MG63 (cell line): ENCODE data around the gene HLA-E. TPM values are rescaled to one million over a fixed set of nuclear protein-coding genes. Genes with fewer than 3 reads are reported as not detected.
"Not testable (repeated sequence)": the region's sequence is repeated elsewhere in the genome, so short reads cannot be mapped to it uniquely, and the experiment has no call there.

Source experiments
- DNase-seq: peaks from one replicate; pipeline ENCODE4 v3.0.0-alpha.2; 2020
- H3K27me3 ChIP-seq: fragments of 250-450 bp; sonication (Bioruptor Pico); 2 replicates; pipeline ENCODE4 v1.5.1; 2020; ENCODE audit warnings: mild to moderate bottlenecking, moderate library complexity
- H3K36me3 ChIP-seq: fragments of 250-450 bp; sonication (Bioruptor Pico); 2 replicates; pipeline ENCODE4 v1.5.1; 2020; ENCODE audit warnings: mild to moderate bottlenecking, moderate library complexity
- H3K4me3 ChIP-seq: fragments of 250-450 bp; sonication (Bioruptor Pico); 2 replicates; pipeline ENCODE4 v1.5.1; 2020; ENCODE audit warnings: mild to moderate bottlenecking, moderate library complexity
- H3K9me3 ChIP-seq: fragments of 250-450 bp; sonication (Bioruptor Pico); 2 replicates; pipeline ENCODE4 v1.5.1; 2020; ENCODE audit warnings: mild to moderate bottlenecking, moderate library complexity
- total RNA-seq: library from RNA; depleted of rRNA; stranded (reverse); fragments of >200 nt; shearing (Covaris generic); gene quantifications from 2 replicates; pipeline ENCODE4 v1.2.3, GENCODE V29; 2014; ENCODE audit warnings: low replicate concordance

HLA-E gene
- total RNA-seq, 1 experiment from 2014 or later = 28.9 TPM

GRCh38 chr6:30515106-30515505, 25.8 kb downstream of the HLA-E start:
- no peaks in the 10 kb centered on the region for H3K27me3 ChIP-seq
- H3K36me3 ChIP-seq = no peaks in the 10 kb centered on the region
- H3K4me3 ChIP-seq = no peak overlapping the region
- DNase-seq = no peak
- H3K9me3 ChIP-seq = no peaks in the 10 kb centered on the region

DNA sequence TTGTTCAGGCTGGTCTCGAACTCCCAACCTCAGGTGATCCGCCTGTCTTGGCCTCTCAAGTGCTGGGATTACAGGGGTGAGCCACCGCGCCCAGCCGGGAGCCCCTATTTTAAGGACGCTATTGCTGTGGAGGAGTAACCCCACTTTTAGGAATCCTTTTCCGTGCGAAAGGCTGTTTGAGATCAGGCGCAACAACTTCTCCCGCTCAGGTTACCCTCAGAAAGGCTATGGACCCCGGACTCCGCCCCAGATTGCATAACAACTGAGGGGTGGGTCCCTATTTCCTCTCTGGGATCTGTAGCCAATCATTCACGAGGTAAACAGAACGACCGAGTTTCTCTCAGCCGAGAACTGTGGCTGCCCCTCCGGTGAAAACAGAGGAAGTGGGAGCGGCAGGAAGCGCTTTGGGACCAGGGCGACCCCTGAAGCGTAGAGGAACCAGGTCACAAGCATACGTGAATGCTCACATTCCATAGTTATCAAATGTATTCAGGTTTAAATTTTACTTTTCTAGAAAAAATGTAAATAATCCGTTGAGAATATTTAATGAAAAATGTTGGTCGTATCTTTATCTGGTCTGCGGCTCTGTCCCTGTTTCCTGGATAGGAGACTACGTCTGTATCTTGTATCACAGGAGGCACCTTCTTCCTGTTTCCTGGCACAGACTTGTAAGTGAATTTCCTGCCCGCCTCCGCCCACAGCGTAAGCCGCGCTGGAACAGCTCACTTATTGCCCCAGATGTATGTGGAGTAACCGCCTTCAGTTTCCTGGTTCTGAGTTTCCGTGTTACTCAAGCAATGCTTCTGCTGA, 26.8 kb downstream of the HLA-E start:
- peak; percentile 84 for DNase-seq
- no peaks in the 10 kb centered on the region for H3K9me3 ChIP-seq
- H3K4me3 ChIP-seq = peak overlapping the region; percentile 66
- H3K36me3 ChIP-seq = no peaks in the 10 kb centered on the region
- no peaks in the 10 kb centered on the region for H3K27me3 ChIP-seq

DNA sequence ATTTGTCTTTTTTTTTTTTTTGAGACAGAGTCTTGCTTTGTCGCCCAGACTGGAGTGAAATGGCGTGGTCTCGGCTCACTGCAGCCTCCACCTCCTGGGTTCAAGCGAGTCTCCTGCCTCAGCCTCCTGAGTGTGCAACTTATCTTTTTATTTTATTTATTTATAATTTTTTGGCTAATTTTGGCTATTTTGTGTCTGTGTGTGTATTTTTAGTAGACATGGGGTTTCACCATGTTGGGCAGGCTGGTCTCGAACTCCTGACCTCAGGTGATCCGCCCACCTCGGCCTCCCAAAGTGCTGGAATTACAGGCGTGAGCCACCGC, 27.4 kb downstream of the HLA-E start:
- not testable (repeated sequence) for H3K36me3 ChIP-seq, DNase-seq, H3K27me3 ChIP-seq, H3K9me3 ChIP-seq
- H3K4me3 ChIP-seq = peak overlapping the region; percentile 66

DNA sequence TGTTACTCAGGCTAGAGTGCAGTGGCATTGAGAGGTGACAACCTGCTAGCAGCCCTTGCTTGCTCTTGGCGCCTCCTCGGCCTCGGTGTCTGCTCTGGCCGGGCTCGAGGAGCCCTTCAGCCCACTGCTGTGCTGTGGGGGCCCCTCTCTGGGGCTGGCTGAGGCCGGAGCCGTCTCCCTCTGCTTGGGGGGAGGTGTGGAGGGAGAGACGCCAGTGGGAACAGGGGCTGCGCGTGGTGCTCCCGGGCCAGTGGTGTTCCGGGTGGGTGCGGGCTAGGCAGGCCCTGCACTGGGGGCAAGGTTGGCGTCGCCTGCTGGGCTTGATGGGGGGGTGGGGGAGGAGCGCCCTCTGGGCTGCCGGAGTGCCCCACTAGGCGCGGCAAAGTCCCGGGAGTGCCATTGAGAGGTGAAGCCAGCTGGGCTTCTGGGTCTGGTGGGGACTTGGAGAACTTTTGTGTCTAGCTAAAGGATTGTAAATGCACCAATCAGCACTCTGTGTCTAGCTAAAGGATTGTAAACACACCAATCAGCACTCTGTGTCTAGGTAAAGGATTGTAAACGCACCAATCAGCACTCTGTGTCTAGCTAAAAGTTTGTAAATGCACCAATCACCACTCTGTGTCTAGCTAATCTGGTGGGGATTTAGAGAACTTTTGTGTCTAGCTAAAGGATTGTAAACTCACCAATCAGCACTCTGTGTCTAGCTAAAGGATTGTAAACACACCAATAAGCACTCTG, 28.6 kb downstream of the HLA-E start:
- not testable (repeated sequence) for H3K36me3 ChIP-seq, H3K4me3 ChIP-seq, DNase-seq, H3K9me3 ChIP-seq, H3K27me3 ChIP-seq

GRCh38 chr6:30518505-30519145, 29.3 kb downstream of the HLA-E start:
- H3K27me3 ChIP-seq = not testable (repeated sequence)

DNA sequence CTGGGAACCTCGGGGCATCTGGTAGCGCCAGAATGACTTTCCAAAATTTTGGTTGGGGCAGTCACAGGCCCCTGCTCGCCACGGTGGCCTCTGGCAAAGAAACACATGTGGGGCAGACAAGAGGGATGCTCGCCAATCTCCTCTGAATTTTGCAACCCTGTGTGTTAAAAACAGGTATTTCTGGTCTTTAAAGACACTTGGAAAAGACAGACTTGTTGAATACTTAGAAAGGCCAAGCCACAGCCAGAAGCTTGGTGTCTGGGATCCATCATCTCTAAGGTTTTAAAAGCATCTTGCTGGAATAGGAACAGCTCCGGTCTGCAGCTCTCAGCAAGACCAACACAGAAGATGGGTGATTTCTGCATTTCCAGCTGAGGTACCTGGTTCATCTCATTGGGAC, 31.2 kb downstream of the HLA-E start:
- no peak for DNase-seq
- Histone ChIP-seq H3K27me3 (no peaks in the 10 kb centered on the region), H3K9me3 (no peaks in the 10 kb centered on the region), H3K4me3 (no peak overlapping the region), H3K36me3 (no peaks in the 10 kb centered on the region)

More at GRCh38 chr6:30518505-30519145, 29.3 kb downstream of the HLA-E start:
- not testable (repeated sequence) for DNase-seq, H3K36me3 ChIP-seq, H3K4me3 ChIP-seq, H3K9me3 ChIP-seq

GRCh38 chr6:30521082-30521481, 31.8 kb downstream of the HLA-E start:
- DNase-seq = peak; percentile 84
- H3K4me3 ChIP-seq, H3K36me3 ChIP-seq, H3K9me3 ChIP-seq, H3K27me3 ChIP-seq: not testable (repeated sequence)

- not testable (repeated sequence) for H3K27me3 ChIP-seq, H3K36me3 ChIP-seq, H3K9me3 ChIP-seq, H3K4me3 ChIP-seq
- peak; percentile 31 for DNase-seq
Observed at GRCh38 chr6:30521952-30522351, 32.6 kb downstream of the HLA-E start.

DNA sequence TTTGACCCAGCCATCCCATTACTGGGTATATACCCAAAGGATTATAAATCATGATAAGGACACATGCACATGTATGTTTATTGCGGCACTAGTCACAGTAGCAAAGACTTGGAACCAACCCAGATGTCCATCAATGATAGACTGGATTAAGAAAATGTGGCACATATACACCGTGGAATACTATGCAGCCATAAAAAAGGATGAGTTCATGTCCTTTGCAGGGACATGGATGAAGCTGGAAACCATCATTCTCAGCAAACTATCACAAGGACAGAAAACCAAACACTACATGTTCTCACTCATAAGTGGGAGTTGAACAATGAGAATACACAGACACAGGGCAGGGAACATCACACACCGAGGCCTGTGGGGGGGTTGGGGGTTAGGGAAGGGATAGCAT, 37.1 kb downstream of the HLA-E start:
- H3K27me3 ChIP-seq, H3K9me3 ChIP-seq, H3K36me3 ChIP-seq: not testable (repeated sequence)

GRCh38 chr6:30529349-30529875, 40.1 kb downstream of the HLA-E start:
- H3K9me3 ChIP-seq, H3K36me3 ChIP-seq, DNase-seq, H3K4me3 ChIP-seq, H3K27me3 ChIP-seq: not testable (repeated sequence)

More for the DNA sequence above, 37.1 kb downstream of the HLA-E start:
- DNase-seq, H3K4me3 ChIP-seq: not testable (repeated sequence)

DNA sequence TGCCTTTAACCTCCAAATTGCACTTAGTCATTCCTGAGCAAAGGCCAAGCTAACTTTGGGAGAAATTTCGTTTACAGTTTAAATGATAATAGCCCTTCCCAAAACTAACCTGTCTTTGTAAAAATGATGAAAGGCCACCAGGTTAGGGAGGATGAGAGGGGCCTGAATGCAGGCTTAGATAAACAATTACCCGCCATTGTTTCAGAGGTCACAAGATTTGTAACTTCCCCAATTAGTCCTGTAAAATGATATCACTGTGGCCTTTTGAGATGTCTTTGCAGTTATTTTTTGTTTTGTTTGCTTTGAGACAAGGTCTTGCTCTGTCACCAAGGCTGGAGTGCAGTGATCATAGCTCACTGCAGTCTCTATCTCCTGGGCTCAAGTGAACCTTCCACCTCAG, 40.7 kb downstream of the HLA-E start:
- no peak overlapping the region for H3K4me3 ChIP-seq
- H3K36me3 ChIP-seq = no peaks in the 10 kb centered on the region
- H3K27me3 ChIP-seq = no peaks in the 10 kb centered on the region
- DNase-seq = no peak
- no peaks in the 10 kb centered on the region for H3K9me3 ChIP-seq

DNA sequence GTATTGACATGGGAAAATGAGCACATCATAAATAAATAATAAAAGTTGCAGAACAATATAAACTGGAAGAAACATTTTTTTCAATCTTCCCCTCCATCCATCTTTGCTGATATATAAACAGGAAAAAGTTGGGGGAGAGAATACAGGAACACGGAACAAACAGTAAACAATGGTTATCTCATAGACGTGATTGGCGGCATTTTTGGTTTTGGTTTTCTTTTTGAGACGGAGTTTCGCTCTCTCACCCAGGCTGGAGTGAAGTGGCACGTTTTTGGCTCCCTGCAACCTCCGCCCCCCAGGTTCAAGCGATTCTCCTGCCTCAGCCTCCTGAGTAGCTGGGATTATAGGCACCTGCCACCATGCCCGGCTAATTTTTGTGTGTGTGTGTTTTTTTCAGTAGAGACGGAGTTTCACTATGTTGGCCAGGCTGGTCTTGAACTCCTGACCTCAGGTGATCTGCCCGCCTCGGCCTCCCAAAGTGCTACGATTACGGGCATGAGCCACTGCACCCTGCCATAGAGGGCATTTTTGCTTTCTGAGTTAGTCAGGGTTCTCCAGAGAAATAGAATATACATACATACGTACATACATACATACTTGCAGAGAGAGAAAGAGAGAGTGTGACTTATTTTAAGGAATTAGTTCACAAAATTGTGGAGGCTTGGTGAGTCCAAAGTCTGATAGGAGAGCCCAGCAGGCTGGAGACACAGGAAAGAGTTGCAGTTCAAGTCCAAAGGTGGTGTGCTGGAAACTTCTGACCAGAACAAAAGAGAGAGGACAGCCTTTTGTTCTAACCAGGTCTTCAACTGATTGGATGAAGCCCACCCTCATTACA, 44.4 kb downstream of the HLA-E start:
- Histone ChIP-seq H3K9me3 (no peaks in the 10 kb centered on the region), H3K36me3 (no peaks in the 10 kb centered on the region), H3K27me3 (no peaks in the 10 kb centered on the region), H3K4me3 (no peak overlapping the region)
- no peak for DNase-seq

DNA sequence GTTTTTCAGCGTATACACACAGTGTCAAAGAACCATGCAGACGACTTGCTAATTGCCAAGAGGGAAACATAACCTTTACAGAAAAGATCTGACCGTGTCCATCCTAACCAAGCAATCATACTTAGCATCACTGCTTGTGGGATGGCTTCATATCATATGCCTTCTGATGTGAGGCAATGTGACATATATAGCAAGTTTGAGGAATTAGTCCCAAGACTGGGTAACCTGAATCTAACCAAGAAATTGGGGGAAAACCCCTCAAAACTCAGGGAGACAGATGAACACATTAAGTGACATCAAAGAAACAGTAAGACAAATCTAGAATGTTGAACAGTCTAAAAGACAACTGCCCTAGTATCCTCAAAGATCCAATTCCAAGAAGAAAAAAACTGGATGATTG, 48.6 kb downstream of the HLA-E start:
- DNase-seq = no peak
- H3K9me3 ChIP-seq = no peaks in the 10 kb centered on the region
- no peaks in the 10 kb centered on the region for H3K36me3 ChIP-seq
- no peaks in the 10 kb centered on the region for H3K27me3 ChIP-seq
- no peak overlapping the region for H3K4me3 ChIP-seq

DNA sequence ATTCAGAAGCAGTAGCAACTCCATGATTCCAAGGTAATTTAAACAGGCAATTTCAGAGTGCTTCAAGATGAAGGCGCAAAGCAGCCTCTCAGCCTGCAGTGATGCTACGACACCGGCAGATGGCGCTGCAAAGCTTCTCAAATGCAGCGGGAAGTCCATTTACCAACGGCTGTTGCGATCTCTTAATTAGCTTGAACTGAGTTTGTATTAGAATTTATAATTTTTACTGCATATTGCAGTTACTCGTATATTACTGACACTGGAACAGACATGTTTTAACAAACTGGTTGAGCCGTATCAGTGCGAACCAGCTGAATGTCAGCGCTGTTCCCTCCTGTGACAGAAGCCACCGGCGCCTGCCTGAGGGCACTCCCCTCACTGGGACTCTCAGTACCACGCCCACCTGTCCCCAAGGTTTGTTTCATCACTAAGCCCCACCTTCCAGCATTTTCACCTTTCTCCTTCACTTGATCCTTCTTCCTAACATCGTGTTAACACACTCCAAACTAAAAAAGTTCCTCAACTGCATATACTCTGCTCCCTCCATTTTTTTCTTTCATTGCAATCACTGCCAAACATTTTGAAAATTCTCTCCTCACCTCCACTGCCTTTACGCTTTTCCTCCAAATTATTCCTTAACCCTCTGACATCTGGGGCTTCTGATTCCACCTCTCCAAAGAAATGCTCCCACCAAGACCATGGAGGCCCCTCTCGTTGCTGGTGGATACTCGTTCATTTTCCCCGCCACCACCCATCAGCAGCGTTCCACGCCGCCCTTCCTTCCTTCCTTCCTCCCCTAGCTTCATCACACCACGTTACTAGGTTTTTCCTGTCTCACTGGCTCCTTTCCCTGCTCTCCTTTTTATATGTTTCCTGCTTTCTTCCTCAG, 52.5 kb downstream of the HLA-E start:
- Histone ChIP-seq H3K9me3 (no peaks in the 10 kb centered on the region), H3K27me3 (no peaks in the 10 kb centered on the region), H3K4me3 (no peak overlapping the region), H3K36me3 (no peaks in the 10 kb centered on the region; the same call in 1 of the 2 replicates)
- peak; percentile 35 for DNase-seq

DNA sequence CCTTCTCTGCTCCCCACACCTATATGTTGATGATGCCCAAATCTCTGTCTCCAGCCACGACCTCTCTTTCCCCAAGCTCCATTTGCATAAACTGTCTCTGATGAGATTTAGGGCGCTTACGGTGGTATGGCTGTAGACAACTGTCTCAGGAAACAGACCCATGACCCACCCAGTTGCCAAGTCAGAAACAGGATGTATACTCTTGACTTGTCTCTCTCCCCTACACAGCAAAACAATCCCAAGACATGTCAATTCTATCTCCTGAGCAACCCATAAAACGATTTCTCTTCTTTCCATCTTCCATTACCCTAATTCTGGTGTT, 53.1 kb downstream of the HLA-E start:
- H3K27me3 ChIP-seq = no peaks in the 10 kb centered on the region
- H3K36me3 ChIP-seq = no peaks in the 10 kb centered on the region; the same call in 1 of the 2 replicates
- DNase-seq = no peak
- no peaks in the 10 kb centered on the region for H3K9me3 ChIP-seq
- no peak overlapping the region for H3K4me3 ChIP-seq

GRCh38 chr6:30542915-30543314, 53.6 kb downstream of the HLA-E start:
- DNase-seq = no peak
- no peaks in the 10 kb centered on the region for H3K9me3 ChIP-seq
- H3K4me3 ChIP-seq = no peak overlapping the region
- H3K27me3 ChIP-seq = no peaks in the 10 kb centered on the region
- no peaks in the 10 kb centered on the region; the same call in none of the 2 replicates for H3K36me3 ChIP-seq
